Kidney glomerular epithelial cell (primary cell): ENCODE measurements around the gene TAF11L13.

Experiments
- DNase-seq: peaks from one replicate; lab custom pipeline; 2025; lab: John Stamatoyannopoulos, UW

The TAF11L13 gene

GRCh38 chr5:17679597-17680203, 47.8 kb downstream of the TAF11L13 start:
- no peak for DNase-seq

GRCh38 chr5:17680737-17681136, 48.8 kb downstream of the TAF11L13 start:
- no peak for DNase-seq
